Ovary (tissue), 3 donors: ENCODE data around the gene LRRTM4.

Source experiments
- CTCF ChIP-seq, 3 donors: fragments of 450-650 bp in 2 of 3; fragments of 200-600 bp in 1 of 3; IDR thresholded peaks; one replicate each; pipeline versions ENCODE4 v1.5.1 to v1.8.0; 2016 to 2022; ENCODE audit warnings: antibody characterized with exemption in 3 of 3, mild to moderate bottlenecking in 1 of 3
- POLR2A ChIP-seq: fragments of 450-650 bp; IDR thresholded peaks from one replicate; pipeline ENCODE4 v1.6.1; 2017; ENCODE audit warnings: antibody characterized with exemption, mild to moderate bottlenecking, moderate library complexity
- donor health status: DM: no; HTN: no; CAD: no.

DNA sequence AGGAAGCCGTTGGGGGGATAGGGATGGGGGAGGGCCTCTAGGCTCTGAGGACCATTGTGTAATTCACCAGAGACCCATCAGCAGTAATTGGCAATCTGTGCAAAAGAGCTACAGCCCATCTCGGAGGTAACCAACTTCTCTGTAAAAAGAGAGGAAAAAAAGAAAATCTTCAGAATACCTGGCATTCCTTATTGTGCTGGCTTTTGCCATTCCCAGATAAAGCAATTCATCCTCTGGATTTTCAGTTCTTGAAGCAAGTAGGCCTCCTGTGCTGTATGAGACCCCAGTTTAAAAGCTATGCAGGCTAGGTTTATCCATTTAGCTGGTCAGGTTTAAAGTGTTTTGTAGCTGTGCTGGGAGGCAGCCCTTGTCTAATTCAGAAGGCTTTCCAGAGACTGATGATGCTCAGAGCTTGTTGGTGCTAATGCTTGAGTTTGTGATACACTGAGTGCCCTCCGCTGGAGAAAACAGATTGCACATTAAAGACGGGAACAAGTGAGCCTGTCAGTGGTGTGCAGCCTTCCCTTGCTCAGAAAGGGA, at the start of gene LRRTM4:
- TF ChIP-seq CTCF (IDR thresholded peaks at IDR 0.05) = no peak
- TF ChIP-seq POLR2A = no peak
